Measurements from ENCODE around the gene CD177.
"Not testable (repeated sequence)": the region's sequence is repeated elsewhere in the genome, so short reads cannot be mapped to it uniquely, and the experiment has no call there.

The CD177 gene

GRCh38 chr19:43380008-43380407 is 26.5 kb downstream of the CD177 start:
- no peaks in the 10 kb centered on the region for H3K36me3 ChIP-seq (ENCODE audit: low read length)
- H3K27ac ChIP-seq (ENCODE audit: low read depth, low read length): no peak overlapping the region
- H3F3A ChIP-seq (ENCODE audit: insufficient read depth): no peaks in the 10 kb centered on the region
- H3K4me2 ChIP-seq (ENCODE audit: low read depth, low read length, poor library complexity, severe bottlenecking): no peak overlapping the region
- H4K20me1 ChIP-seq (ENCODE audit: low read depth, low read length): no peaks in the 10 kb centered on the region
- no peak for TF ChIP-seq CTCF (IDR thresholded peaks at IDR 0.05; ENCODE audit: insufficient read depth, low read length, poor library complexity, severe bottlenecking)
- TF ChIP-seq EZH2phosphoT487 (conservative IDR thresholded peaks at IDR 0.05; ENCODE audit: low read length): no peak
- H3K4me3 ChIP-seq (ENCODE audit: insufficient read depth, low read length, poor library complexity, severe bottlenecking): no peak overlapping the region
- no peaks in the 10 kb centered on the region for H3K9me3 ChIP-seq (ENCODE audit: insufficient read depth, low read length)
- no peak overlapping the region for H2AFZ ChIP-seq (ENCODE audit: low read depth, low read length, severe bottlenecking)
- no peak overlapping the region for H3K9ac ChIP-seq (ENCODE audit: low read length)
- H3K27me3 ChIP-seq (ENCODE audit: low read length): no peaks in the 10 kb centered on the region
- H3K9me2 ChIP-seq (replicated peaks; ENCODE audit: insufficient read depth, low read length): no peaks in the 10 kb centered on the region
- no peaks in the 10 kb centered on the region for H3K79me2 ChIP-seq (ENCODE audit: insufficient read depth, low read length)

- no peak overlapping the region for H3K9ac ChIP-seq (ENCODE audit: low read length)
- H3K9me3 ChIP-seq (ENCODE audit: insufficient read depth, low read length): no peaks in the 10 kb centered on the region
- no peak overlapping the region for H3K4me3 ChIP-seq (ENCODE audit: insufficient read depth, low read length, poor library complexity, severe bottlenecking)
- TF ChIP-seq EZH2phosphoT487 (conservative IDR thresholded peaks at IDR 0.05; ENCODE audit: low read length) (no peak), CTCF (IDR thresholded peaks at IDR 0.05; ENCODE audit: insufficient read depth, low read length, poor library complexity, severe bottlenecking) (no peak)
- no peaks in the 10 kb centered on the region for H3K27me3 ChIP-seq (ENCODE audit: low read length)
- no peak overlapping the region for H2AFZ ChIP-seq (ENCODE audit: low read depth, low read length, severe bottlenecking)
- H3K27ac ChIP-seq (ENCODE audit: low read depth, low read length): no peak overlapping the region
- no peaks in the 10 kb centered on the region for H3F3A ChIP-seq (ENCODE audit: insufficient read depth)
- no peaks in the 10 kb centered on the region for H4K20me1 ChIP-seq (ENCODE audit: low read depth, low read length)
- no peaks in the 10 kb centered on the region for H3K9me2 ChIP-seq (replicated peaks; ENCODE audit: insufficient read depth, low read length)
- no peak overlapping the region for H3K4me2 ChIP-seq (ENCODE audit: low read depth, low read length, poor library complexity, severe bottlenecking)
- no peaks in the 10 kb centered on the region for H3K36me3 ChIP-seq (ENCODE audit: low read length)
- no peaks in the 10 kb centered on the region for H3K79me2 ChIP-seq (ENCODE audit: insufficient read depth, low read length)
Observed at GRCh38 chr19:43380771-43381386, 27.4 kb downstream of the CD177 start.

- H3K27me3 ChIP-seq (ENCODE audit: low read length); H4K20me1 ChIP-seq (ENCODE audit: low read depth, low read length); H3K79me2 ChIP-seq (ENCODE audit: insufficient read depth, low read length); H3K36me3 ChIP-seq (ENCODE audit: low read length); H3F3A ChIP-seq (ENCODE audit: insufficient read depth); H3K27ac ChIP-seq (ENCODE audit: low read depth, low read length); H3K9me2 ChIP-seq (replicated peaks; ENCODE audit: insufficient read depth, low read length); H3K4me3 ChIP-seq (ENCODE audit: insufficient read depth, low read length, poor library complexity, severe bottlenecking); H3K9ac ChIP-seq (ENCODE audit: low read length); H3K9me3 ChIP-seq (ENCODE audit: insufficient read depth, low read length); H2AFZ ChIP-seq (ENCODE audit: low read depth, low read length, severe bottlenecking); H3K4me2 ChIP-seq (ENCODE audit: low read depth, low read length, poor library complexity, severe bottlenecking): not testable (repeated sequence)
Observed at GRCh38 chr19:43382586-43383216, 29.2 kb downstream of the CD177 start.

- not testable (repeated sequence) for H3K4me3 ChIP-seq (ENCODE audit: insufficient read depth, low read length, poor library complexity, severe bottlenecking); H3K4me2 ChIP-seq (ENCODE audit: low read depth, low read length, poor library complexity, severe bottlenecking); H3K9me3 ChIP-seq (ENCODE audit: insufficient read depth, low read length); H4K20me1 ChIP-seq (ENCODE audit: low read depth, low read length); H2AFZ ChIP-seq (ENCODE audit: low read depth, low read length, severe bottlenecking); H3F3A ChIP-seq (ENCODE audit: insufficient read depth); H3K36me3 ChIP-seq (ENCODE audit: low read length); H3K27ac ChIP-seq (ENCODE audit: low read depth, low read length); H3K9me2 ChIP-seq (replicated peaks; ENCODE audit: insufficient read depth, low read length); H3K79me2 ChIP-seq (ENCODE audit: insufficient read depth, low read length); H3K9ac ChIP-seq (ENCODE audit: low read length); H3K27me3 ChIP-seq (ENCODE audit: low read length)
Observed at GRCh38 chr19:43383254-43383653, 29.8 kb downstream of the CD177 start.

- not testable (repeated sequence) for H3K27me3 ChIP-seq (ENCODE audit: low read length); H3K9me2 ChIP-seq (replicated peaks; ENCODE audit: insufficient read depth, low read length)
Observed at GRCh38 chr19:43383759-43384158, 30.3 kb downstream of the CD177 start.

GRCh38 chr19:43390903-43391551 is 37.5 kb downstream of the CD177 start:
- H3K36me3 ChIP-seq (ENCODE audit: low read length); H3K9me3 ChIP-seq (ENCODE audit: insufficient read depth, low read length); H3K79me2 ChIP-seq (ENCODE audit: insufficient read depth, low read length); H3K27ac ChIP-seq (ENCODE audit: low read depth, low read length); H2AFZ ChIP-seq (ENCODE audit: low read depth, low read length, severe bottlenecking); H3K4me3 ChIP-seq (ENCODE audit: insufficient read depth, low read length, poor library complexity, severe bottlenecking); H3K27me3 ChIP-seq (ENCODE audit: low read length); H3K4me2 ChIP-seq (ENCODE audit: low read depth, low read length, poor library complexity, severe bottlenecking); H3K9ac ChIP-seq (ENCODE audit: low read length); H3F3A ChIP-seq (ENCODE audit: insufficient read depth); H3K9me2 ChIP-seq (replicated peaks; ENCODE audit: insufficient read depth, low read length); H4K20me1 ChIP-seq (ENCODE audit: low read depth, low read length): not testable (repeated sequence)

More at GRCh38 chr19:43383759-43384158, 30.3 kb downstream of the CD177 start:
- not testable (repeated sequence) for H4K20me1 ChIP-seq (ENCODE audit: low read depth, low read length); H3K79me2 ChIP-seq (ENCODE audit: insufficient read depth, low read length); H3K9me3 ChIP-seq (ENCODE audit: insufficient read depth, low read length); H2AFZ ChIP-seq (ENCODE audit: low read depth, low read length, severe bottlenecking); H3K4me3 ChIP-seq (ENCODE audit: insufficient read depth, low read length, poor library complexity, severe bottlenecking); H3K27ac ChIP-seq (ENCODE audit: low read depth, low read length); H3K36me3 ChIP-seq (ENCODE audit: low read length); H3K4me2 ChIP-seq (ENCODE audit: low read depth, low read length, poor library complexity, severe bottlenecking); H3F3A ChIP-seq (ENCODE audit: insufficient read depth); H3K9ac ChIP-seq (ENCODE audit: low read length)
